Measurements from ENCODE around the gene RNF10.

Gene RNF10

DNA sequence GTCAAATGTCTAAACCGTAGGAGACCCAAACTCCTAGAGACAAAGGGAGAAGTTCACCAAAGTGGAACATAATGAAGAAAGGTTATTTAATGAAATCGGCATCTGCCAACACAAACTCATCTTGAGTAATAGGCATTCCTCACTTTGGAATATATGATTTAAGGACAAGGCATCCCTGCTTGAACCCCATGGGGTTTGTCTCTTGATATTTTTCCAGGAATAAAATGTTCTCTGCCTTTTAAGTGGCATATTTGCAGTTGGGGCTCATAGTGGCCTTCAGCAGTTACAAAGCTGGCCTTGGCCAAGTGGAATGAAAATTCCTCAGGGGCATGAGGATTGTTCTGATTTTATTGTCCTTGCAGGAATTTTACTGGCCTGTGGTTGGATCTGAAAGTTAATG is 40.0 kb downstream of the RNF10 start:
- Histone ChIP-seq H3K36me3 (replicated peaks) (peaks cover 92% of the 10 kb centered on the region), H3K27me3 (ENCODE audit: low read depth) (no peaks in the 10 kb centered on the region), H3K4me1 (no peaks in the 10 kb centered on the region), H3K9me3 (no peaks in the 10 kb centered on the region), H3K4me3 (no peak overlapping the region)
- no peak for DNase-seq (ENCODE audit: low spot score in 2 of 2)
- in situ Hi-C loops (cut with MboI; ENCODE audit: low sequenced_read_pairs) = no loop called here

DNA sequence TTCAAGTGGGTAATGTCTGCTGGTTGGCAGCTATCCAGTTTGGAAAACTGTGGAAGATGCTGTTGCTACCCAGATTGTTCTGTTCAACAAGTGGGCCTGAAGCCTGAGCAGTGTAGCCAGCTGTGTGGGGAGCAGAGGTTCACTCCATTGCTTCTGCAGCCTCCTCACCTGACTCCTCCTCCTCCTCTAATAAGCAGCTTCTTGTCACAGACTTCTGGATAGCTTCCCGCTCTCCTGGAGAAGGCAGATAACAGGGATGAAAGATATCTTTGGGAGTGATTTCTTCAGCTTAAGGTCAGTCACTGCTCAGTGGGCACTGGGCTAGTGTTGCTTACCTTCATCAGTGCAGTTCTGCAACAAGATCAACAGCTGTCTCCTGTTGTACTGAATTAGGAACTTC is 45.0 kb downstream of the RNF10 start:
- H3K9me3 ChIP-seq = no peaks in the 10 kb centered on the region
- H3K36me3 ChIP-seq (replicated peaks) = peaks cover 58% of the 10 kb centered on the region
- no peak for DNase-seq (ENCODE audit: low spot score in 2 of 2)
- H3K4me1 ChIP-seq = peaks cover 15% of the 10 kb centered on the region
- in situ Hi-C loops (cut with MboI; ENCODE audit: low sequenced_read_pairs) = no loop called here
- H3K4me3 ChIP-seq = no peak overlapping the region
- no peaks in the 10 kb centered on the region for H3K27me3 ChIP-seq (ENCODE audit: low read depth)

DNA sequence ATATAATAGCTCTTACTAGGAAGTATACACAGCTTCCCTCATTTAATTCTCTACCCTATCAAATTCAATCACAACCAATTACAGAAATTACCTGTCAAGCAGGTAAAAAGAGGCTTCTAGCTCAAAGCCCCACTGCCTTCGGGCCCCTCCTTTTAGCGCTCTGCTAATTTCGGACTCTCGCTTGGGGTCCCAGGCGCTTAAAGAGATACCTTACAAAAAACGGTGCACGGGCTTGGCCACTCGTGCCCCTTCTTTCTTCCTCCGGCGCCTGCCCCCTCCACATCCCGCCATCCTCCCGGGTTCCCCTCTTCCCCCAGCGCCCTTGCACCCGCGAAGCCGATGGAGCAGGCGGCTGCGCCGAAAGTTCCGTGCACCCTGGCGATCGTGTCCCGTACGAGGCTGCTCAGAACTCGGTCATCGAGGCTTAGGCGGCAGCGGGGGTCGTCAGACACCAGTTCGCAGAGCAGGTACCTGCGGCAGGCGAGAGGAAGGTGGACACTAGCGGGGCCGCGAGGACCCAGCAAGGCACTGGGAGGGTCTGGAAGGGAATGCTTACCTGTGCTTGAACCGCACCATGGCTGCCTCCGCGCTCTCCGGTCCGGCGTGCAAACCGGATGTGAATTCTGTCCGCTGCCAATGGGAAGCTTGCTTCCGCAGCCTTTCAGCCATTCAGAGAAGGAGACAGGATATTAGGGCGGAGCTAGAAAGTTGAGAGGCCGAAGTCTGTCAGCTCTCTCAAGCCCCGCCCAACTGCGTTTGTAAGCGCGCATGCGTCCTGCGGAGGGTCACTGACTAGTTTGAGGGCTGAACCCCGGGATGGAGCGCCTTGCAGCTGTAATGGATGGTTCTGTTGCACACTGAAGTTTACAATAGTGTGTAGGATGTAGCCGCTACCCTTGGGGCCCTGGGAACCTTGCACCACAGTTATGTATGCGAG is 46.9 kb downstream of the RNF10 start, which contains the start of gene POP5:
Gene POP5, minus strand, starts transcription at position 616 of the 937 bp plus-strand sequence. Its CDS starts 40 bp downstream, at position 576.
- in situ Hi-C loops (cut with MboI; ENCODE audit: low sequenced_read_pairs) = loop anchor here (5.0 to 10.0 kb wide), 3 partner anchors 131 to 524 kb away; partner anchors contain the start of gene UNC119B
- Histone ChIP-seq H3K4me1 (peaks cover 15% of the 10 kb centered on the region), H3K9me3 (no peaks in the 10 kb centered on the region), H3K4me3 (peak within 1 kb of the TSS; percentile 86), H3K36me3 (replicated peaks) (peaks cover 39% of the 10 kb centered on the region), H3K27me3 (ENCODE audit: low read depth) (no peaks in the 10 kb centered on the region)
- peak; percentile 98 to 99 for DNase-seq (ENCODE audit: low spot score in 2 of 2)

DNA sequence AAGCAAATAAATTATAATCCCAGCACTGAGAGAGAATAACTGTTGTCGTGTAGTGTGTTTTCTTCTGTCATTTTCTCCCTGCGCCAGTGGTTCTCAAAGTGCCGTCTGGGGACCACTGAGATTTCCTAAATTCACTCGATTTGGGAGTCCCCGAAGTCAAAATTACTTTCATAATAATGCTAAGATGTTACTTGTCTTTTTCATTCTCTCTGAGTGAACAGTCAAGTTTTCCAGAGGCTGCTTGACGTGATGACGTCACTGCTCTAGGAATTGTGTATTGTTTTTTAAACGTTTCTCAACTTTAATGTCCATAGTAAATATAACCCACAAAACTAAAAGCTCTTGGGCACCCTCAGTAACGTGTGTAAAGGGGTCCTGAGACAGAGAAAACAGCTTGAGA is 47.8 kb downstream of the RNF10 start:
- DNase-seq (ENCODE audit: low spot score in 2 of 2) = no peak
- in situ Hi-C loops (cut with MboI; ENCODE audit: low sequenced_read_pairs) = loop anchor here (5.0 to 10.0 kb wide), 3 partner anchors 130 to 523 kb away; partner anchors contain the start of gene UNC119B
- peaks cover 15% of the 10 kb centered on the region for H3K4me1 ChIP-seq

DNA sequence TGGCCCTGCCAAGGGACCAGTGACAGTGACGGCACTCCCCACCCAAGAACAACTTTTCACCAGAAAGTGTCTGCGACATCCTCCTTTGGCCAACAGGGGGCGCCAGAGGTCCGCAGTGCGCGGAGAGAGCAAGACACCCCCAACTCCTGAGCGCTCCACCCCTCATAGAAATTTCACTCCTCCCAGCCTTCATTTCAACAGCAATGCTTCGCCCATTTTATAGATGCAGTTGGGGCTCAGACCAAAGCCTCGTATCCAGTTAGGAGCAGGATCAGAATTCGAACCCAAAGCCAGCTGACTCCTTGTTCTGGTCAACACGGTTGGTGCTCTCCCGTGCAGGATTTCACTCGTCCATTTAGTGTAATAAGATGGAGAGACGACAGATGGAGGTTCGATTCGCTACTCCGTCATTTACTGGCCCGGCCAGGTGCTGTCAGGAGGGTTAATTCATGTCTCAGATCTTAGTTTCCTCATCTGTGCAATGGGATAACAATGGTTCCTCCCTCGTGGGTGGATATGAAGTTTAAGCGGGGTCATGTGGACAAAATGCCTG is 49.4 kb downstream of the RNF10 start:
- DNase-seq (ENCODE audit: low spot score in 2 of 2) = peak; percentile 78 to 91
- peaks cover 14% of the 10 kb centered on the region for H3K36me3 ChIP-seq (replicated peaks)
- H3K27me3 ChIP-seq (ENCODE audit: low read depth) = no peaks in the 10 kb centered on the region
- no peaks in the 10 kb centered on the region for H3K9me3 ChIP-seq
- peaks cover 15% of the 10 kb centered on the region for H3K4me1 ChIP-seq
- in situ Hi-C loops (cut with MboI; ENCODE audit: low sequenced_read_pairs) = loop anchor here (5.0 to 10.0 kb wide), 3 partner anchors 129 to 521 kb away; partner anchors contain the start of gene UNC119B
- no peak overlapping the region for H3K4me3 ChIP-seq

More for the DNA sequence above, 47.8 kb downstream of the RNF10 start:
- Histone ChIP-seq H3K4me3 (peak overlapping the region; percentile 86), H3K36me3 (replicated peaks) (peaks cover 30% of the 10 kb centered on the region), H3K27me3 (ENCODE audit: low read depth) (no peaks in the 10 kb centered on the region), H3K9me3 (no peaks in the 10 kb centered on the region)

DNA sequence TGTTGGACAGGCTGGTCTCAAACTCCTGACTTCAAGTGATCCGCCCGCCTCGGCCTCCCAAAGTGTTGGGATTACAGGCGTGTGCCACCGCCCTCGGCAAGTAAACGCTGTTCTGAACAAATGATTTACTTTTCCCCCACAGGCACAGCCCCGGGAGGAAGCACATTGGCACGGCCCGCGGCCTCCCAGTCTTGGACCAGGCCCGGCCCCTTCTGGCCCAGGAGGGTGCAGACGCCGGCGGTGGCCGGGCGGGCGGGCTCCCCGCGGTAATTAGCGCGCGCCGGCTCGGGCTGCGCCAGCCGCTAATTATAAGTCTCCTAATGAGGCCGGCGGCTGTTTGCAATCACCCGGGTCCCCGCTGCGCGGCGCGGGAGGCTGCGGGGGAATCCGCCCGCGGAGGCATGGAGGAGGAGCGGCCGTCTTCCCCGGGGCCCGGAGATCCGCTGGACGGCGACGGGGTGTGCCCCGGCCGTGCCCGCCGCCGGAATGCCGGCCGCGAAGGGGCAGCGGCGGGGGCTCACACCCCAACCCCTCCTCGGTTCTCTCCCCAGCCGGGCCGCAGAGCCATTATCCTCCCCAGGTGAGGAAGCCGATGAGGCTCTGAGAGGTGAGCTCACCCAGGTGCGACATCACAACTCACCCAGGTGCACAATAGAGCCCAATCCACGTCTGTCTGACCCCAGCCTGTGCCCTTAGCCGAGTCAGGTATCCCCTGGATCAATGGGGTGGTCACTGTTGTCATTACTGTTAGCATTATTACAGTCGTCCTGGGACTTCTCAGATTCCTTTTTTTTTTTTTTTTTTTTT is 50.4 kb downstream of the RNF10 start:
- H3K4me3 ChIP-seq = peak overlapping the region; percentile 20
- in situ Hi-C loops (cut with MboI; ENCODE audit: low sequenced_read_pairs) = loop anchor here (5.0 to 10.0 kb wide), 3 partner anchors 128 to 520 kb away; partner anchors contain the start of gene UNC119B
- DNase-seq (ENCODE audit: low spot score in 2 of 2) = peak; percentile 23 to 67

DNA sequence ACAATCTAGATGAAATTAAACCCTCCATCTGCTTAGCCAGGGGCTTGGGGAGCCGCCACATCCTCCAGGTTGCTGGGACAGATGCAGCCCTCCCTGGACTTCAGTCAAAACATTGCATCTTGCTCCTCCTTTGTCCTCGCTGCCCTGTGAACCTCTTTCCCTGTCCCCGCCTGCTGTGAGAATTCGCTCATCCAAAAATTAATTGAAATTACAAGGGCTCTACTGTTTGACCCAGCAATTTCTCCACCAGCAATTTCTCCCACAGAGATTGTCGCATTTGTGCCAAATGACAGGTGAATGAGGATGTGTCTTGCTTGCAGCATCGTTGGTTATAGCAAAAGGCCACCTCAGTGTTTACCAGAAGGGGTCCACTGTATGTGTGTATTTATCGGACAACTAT is 52.0 kb downstream of the RNF10 start:
- in situ Hi-C loops (cut with MboI; ENCODE audit: low sequenced_read_pairs) = loop anchor here (10.0 kb wide), 2 partner anchors 379 to 519 kb away; no protein-coding TSS in a partner anchor
- no peak for DNase-seq (ENCODE audit: low spot score in 2 of 2)
- H3K9me3 ChIP-seq = no peaks in the 10 kb centered on the region
- H3K4me3 ChIP-seq = no peak overlapping the region
- H3K27me3 ChIP-seq (ENCODE audit: low read depth) = no peaks in the 10 kb centered on the region
- H3K36me3 ChIP-seq (replicated peaks) = no peaks in the 10 kb centered on the region
- H3K4me1 ChIP-seq = peaks cover 11% of the 10 kb centered on the region

More for the DNA sequence above, 50.4 kb downstream of the RNF10 start:
- H3K9me3 ChIP-seq = no peaks in the 10 kb centered on the region
- H3K36me3 ChIP-seq (replicated peaks) = peaks cover 4% of the 10 kb centered on the region
- H3K27me3 ChIP-seq (ENCODE audit: low read depth) = no peaks in the 10 kb centered on the region
- peaks cover 15% of the 10 kb centered on the region for H3K4me1 ChIP-seq

DNA sequence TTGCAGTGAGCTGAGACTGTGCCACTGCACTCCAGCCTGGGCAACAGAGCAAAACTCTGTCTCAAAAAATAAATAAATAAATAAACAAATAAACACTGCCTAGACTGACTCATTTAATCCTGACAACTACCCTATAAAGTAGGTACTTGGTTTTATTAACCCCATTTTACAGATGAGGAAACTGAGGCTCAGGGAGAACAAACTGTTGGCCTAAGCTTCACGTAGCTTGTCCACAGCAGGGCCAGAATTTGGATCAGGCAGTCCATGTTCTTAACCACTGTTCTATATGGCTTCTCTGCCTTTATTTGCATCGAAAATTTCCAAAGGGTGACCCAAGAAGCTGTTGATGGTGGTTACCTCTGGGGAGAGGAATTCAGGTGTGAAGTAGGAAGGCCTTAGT is 52.7 kb downstream of the RNF10 start:
- H3K4me1 ChIP-seq = peaks cover 11% of the 10 kb centered on the region
- in situ Hi-C loops (cut with MboI; ENCODE audit: low sequenced_read_pairs) = loop anchor here (10.0 kb wide), 2 partner anchors 378 to 518 kb away; no protein-coding TSS in a partner anchor

DNA sequence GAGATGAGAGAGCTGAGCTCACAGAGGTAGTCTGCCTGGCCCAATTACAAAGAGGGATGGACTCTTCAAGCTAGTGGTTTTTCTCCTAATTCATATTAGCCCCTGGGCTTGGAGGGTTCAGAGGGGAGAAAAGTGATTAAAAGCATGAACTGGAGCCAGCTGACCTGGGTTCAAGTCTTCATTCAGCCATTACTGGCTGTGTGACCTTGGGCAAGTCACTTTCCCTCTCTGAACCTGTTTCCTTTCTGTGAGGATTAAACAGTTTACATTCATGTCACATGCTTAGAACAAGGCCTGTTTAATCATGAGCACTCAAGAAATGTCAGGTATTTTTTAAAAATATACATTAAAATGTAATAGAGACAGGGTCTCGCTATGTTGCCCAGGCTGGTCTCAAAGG is 54.2 kb downstream of the RNF10 start:
- DNase-seq (ENCODE audit: low spot score in 2 of 2) = no peak
- peaks cover 5% of the 10 kb centered on the region for H3K4me1 ChIP-seq
- H3K4me3 ChIP-seq = no peak overlapping the region
- no peaks in the 10 kb centered on the region for H3K9me3 ChIP-seq
- in situ Hi-C loops (cut with MboI; ENCODE audit: low sequenced_read_pairs) = loop anchor here (10.0 kb wide), 2 partner anchors 376 to 516 kb away; no protein-coding TSS in a partner anchor
- no peaks in the 10 kb centered on the region for H3K27me3 ChIP-seq (ENCODE audit: low read depth)
- H3K36me3 ChIP-seq (replicated peaks) = no peaks in the 10 kb centered on the region

More for the DNA sequence above, 52.7 kb downstream of the RNF10 start:
- Histone ChIP-seq H3K9me3 (no peaks in the 10 kb centered on the region), H3K4me3 (no peak overlapping the region), H3K36me3 (replicated peaks) (no peaks in the 10 kb centered on the region), H3K27me3 (ENCODE audit: low read depth) (no peaks in the 10 kb centered on the region)
- DNase-seq (ENCODE audit: low spot score in 2 of 2) = no peak

DNA sequence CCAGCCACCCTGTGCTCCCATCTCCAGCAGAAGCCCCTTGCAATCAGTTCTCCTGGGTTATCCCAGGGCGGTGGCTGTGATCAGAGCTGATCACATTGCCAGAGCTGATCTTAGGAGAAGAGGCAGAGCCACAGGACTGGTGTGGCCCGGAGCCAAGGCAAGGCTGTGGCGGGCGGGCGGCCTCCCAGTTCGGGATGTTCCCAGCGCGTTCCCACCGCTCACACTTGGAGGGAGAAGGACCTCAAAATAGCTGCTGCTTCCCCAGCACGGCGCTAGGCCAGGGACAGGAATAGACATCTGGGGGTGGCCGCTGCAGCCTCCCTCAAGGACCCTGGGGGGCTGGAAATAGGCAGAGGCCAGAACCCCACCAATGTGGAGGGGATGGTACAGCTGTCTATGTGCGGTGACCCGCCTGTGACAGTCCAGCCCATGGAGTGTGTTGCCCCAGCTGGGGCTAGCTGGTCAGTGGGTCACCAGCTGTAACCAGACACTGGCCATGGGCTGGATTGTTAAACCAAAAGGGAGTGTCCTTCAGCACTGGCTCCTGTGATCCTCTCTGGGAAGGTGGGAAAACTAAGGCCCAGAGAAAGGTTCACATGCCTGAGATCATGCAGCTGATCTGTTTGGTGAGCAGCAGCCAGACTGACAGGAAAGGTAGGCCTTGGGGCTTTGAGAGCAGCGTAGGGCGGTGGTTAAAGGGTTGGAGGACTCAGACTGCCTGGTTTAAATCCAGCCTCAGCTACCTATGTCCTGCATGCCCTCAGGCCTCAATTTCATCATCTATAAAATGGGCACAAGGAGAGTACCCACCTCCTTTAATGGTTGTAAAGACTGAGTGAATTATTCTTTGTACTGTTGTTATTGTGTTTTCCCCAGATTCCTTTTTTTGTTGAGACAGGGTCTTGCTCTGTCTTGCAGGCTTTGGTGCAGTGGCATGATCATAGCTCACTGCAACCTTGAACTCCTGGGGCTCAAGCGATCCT is 55.1 kb downstream of the RNF10 start:
- in situ Hi-C loops (cut with MboI; ENCODE audit: low sequenced_read_pairs) = loop anchor here (10.0 kb wide), 2 partner anchors 376 to 516 kb away; no protein-coding TSS in a partner anchor
- Histone ChIP-seq H3K4me3 (no peak overlapping the region), H3K36me3 (replicated peaks) (no peaks in the 10 kb centered on the region), H3K4me1 (0 out of 2 replicates have a peak, but pooled peaks cover under 1% of the 10 kb centered on the region), H3K9me3 (no peaks in the 10 kb centered on the region), H3K27me3 (ENCODE audit: low read depth) (no peaks in the 10 kb centered on the region)
- no peak for DNase-seq (ENCODE audit: low spot score in 2 of 2)

DNA sequence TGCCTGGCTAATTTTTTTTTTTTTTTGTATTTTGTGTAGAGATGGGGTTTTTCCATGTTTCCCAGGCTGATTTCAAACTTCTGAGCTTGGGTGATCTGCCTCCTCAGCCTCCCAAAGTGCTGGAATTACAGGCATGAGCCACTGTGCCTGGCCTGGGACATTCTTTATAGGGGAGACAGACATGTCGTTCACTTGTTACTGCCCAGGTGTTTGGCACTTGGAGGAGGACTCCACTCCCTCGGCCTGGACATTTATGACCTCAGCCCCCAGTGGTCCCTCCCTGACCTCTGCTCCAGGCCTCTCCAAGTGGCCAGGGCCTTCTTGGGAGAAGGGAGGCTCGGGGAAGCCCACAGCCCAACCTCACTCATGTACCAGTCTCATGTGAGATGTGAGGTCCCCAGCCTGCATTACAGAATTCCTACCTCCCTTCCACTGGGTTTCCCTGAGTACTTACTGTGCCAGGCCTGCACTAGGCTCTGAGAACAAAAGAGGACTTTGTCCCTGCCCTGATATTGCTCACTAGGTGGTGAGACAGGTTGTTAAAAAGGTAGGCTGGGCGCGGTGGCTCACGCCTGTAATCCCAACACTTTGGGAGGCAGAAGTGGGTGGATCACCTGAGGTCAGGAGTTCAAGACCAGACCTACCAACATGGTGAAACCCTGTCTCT is 56.7 kb downstream of the RNF10 start:
- Histone ChIP-seq H3K4me1 (no peaks in the 10 kb centered on the region), H3K9me3 (no peaks in the 10 kb centered on the region), H3K36me3 (replicated peaks) (no peaks in the 10 kb centered on the region), H3K27me3 (ENCODE audit: low read depth) (no peaks in the 10 kb centered on the region), H3K4me3 (no peak overlapping the region)
- in situ Hi-C loops (cut with MboI; ENCODE audit: low sequenced_read_pairs) = no loop called here
- no peak for DNase-seq (ENCODE audit: low spot score in 2 of 2)

Data from HAP-1 (cell line).